ENCODE measurements around the gene RNF175.

DNA sequence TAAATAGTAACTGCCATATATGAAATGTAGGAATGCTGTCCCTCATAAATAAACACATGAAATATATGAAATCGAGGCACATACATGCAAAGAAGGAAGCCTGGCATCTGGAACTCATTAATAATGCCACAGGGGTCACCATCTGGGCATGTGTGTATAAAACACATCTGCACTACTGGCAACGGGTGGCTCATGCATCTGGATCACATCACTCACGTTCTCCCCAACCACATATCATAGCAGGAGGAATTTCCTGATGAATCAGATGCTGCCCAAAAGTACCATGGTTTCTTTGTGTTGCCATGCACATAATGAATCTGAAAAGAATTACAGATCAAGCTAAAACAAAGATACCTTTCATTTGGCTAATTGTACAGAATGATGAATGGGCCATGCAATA lies 28.6 kb downstream of the RNF175 start:
- TF ChIP-seq, protein P1, sequence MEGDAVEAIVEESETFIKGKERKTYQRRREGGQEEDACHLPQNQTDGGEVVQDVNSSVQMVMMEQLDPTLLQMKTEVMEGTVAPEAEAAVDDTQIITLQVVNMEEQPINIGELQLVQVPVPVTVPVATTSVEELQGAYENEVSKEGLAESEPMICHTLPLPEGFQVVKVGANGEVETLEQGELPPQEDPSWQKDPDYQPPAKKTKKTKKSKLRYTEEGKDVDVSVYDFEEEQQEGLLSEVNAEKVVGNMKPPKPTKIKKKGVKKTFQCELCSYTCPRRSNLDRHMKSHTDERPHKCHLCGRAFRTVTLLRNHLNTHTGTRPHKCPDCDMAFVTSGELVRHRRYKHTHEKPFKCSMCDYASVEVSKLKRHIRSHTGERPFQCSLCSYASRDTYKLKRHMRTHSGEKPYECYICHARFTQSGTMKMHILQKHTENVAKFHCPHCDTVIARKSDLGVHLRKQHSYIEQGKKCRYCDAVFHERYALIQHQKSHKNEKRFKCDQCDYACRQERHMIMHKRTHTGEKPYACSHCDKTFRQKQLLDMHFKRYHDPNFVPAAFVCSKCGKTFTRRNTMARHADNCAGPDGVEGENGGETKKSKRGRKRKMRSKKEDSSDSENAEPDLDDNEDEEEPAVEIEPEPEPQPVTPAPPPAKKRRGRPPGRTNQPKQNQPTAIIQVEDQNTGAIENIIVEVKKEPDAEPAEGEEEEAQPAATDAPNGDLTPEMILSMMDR (IDR thresholded peaks at IDR 0.05 in 8 of 11, conservative IDR thresholded peaks at IDR 0.05 in 3 of 11): no peak
- TF ChIP-seq POLR2A (IDR thresholded peaks at IDR 0.05): no peak

All from spleen (tissue), 7 donors.